Measurements from ENCODE around the gene NACAD. TPM values are rescaled to one million over a fixed set of nuclear protein-coding genes. Genes with fewer than 3 reads are reported as not detected.

NACAD gene
- total and polyA plus RNA-seq, 2 experiments from 2014 or later, result 1.2 to 2.9 TPM

GRCh38 chr7:45081670-45081974, 7.1 kb downstream of the NACAD start:
- Histone ChIP-seq H3K4me3 (no peak overlapping the region), H4K20me1 (ENCODE audit: insufficient read depth) (no peaks in the 10 kb centered on the region), H3F3A (ENCODE audit: insufficient read depth) (no peaks in the 10 kb centered on the region), H3K27me3 (replicated peaks; ENCODE audit: insufficient read depth) (no peaks in the 10 kb centered on the region), H3K79me2 (ENCODE audit: insufficient read depth) (no peaks in the 10 kb centered on the region), H2AFZ (no peak overlapping the region), H3K9ac (no peak overlapping the region), H3K9me3 (ENCODE audit: low read depth) (no peaks in the 10 kb centered on the region), H3K4me2 (ENCODE audit: unreplicated experiment) (no peak overlapping the region), H3K27ac (no peak overlapping the region), H3K36me3 (ENCODE audit: low read depth) (no peaks in the 10 kb centered on the region), H3K4me1 (ENCODE audit: insufficient read depth) (no peaks in the 10 kb centered on the region), H3K9me2 (ENCODE audit: insufficient read depth) (no peaks in the 10 kb centered on the region)
- WGBS, 2 experiments (ENCODE audit: low coverage in 1 of 2, low lambda C conversion rate in 2 of 2, missing lambda C conversion rate in 2 of 2), result 75 to 97% methylated on average over 8 to 9 of the region's 9 CpGs
- TF ChIP-seq EZH2 (IDR thresholded peaks at IDR 0.05; ENCODE audit: insufficient read depth, poor library complexity, severe bottlenecking), result no peak
- TF ChIP-seq EZH2phosphoT487 (IDR thresholded peaks at IDR 0.05; ENCODE audit: insufficient read depth, low read depth), result no peak
- DNase-seq, result no peak
- in situ Hi-C loops (cut with MboI), result no loop called here

GRCh38 chr7:45080958-45081669, 7.7 kb downstream of the NACAD start:
- in situ Hi-C loops (cut with MboI), result no loop called here
- no peaks in the 10 kb centered on the region for H3K9me2 ChIP-seq (ENCODE audit: insufficient read depth)
- no peaks in the 10 kb centered on the region for H3F3A ChIP-seq (ENCODE audit: insufficient read depth)
- no peak overlapping the region for H2AFZ ChIP-seq
- H3K27me3 ChIP-seq (replicated peaks; ENCODE audit: insufficient read depth), result no peaks in the 10 kb centered on the region
- DNase-seq, result no peak
- no peaks in the 10 kb centered on the region; the same call in 1 of the 2 replicates for H3K36me3 ChIP-seq (ENCODE audit: low read depth)
- H3K27ac ChIP-seq, result no peak overlapping the region
- H3K9me3 ChIP-seq (ENCODE audit: low read depth), result no peaks in the 10 kb centered on the region
- no peak for TF ChIP-seq EZH2 (IDR thresholded peaks at IDR 0.05; ENCODE audit: insufficient read depth, poor library complexity, severe bottlenecking)
- TF ChIP-seq EZH2phosphoT487 (IDR thresholded peaks at IDR 0.05; ENCODE audit: insufficient read depth, low read depth), result no peak
- H3K4me2 ChIP-seq (ENCODE audit: unreplicated experiment), result no peak overlapping the region
- WGBS, 2 experiments (ENCODE audit: low coverage in 1 of 2, low lambda C conversion rate in 2 of 2, missing lambda C conversion rate in 2 of 2), result 90 to 95% methylated on average over 14 of the region's 14 CpGs
- no peak overlapping the region for H3K9ac ChIP-seq
- H3K4me1 ChIP-seq (ENCODE audit: insufficient read depth), result no peaks in the 10 kb centered on the region
- H3K4me3 ChIP-seq, result no peak overlapping the region
- no peaks in the 10 kb centered on the region for H4K20me1 ChIP-seq (ENCODE audit: insufficient read depth)
- no peaks in the 10 kb centered on the region for H3K79me2 ChIP-seq (ENCODE audit: insufficient read depth)

GRCh38 chr7:45080265-45080957, 8.4 kb downstream of the NACAD start:
- WGBS, 2 experiments (ENCODE audit: low coverage in 1 of 2, low lambda C conversion rate in 2 of 2, missing lambda C conversion rate in 2 of 2), result 83 to 85% methylated on average over 14 to 17 of the region's 17 CpGs
- no peak overlapping the region for H3K4me3 ChIP-seq
- H2AFZ ChIP-seq, result no peak overlapping the region

GRCh38 chr7:45078125-45078681, 10.6 kb downstream of the NACAD start:
- DNase-seq, result no peak
- H3K9me2 ChIP-seq (ENCODE audit: insufficient read depth), result no peaks in the 10 kb centered on the region
- no peak overlapping the region for H3K27ac ChIP-seq
- in situ Hi-C loops (cut with MboI), result no loop called here
- no peaks in the 10 kb centered on the region for H3K4me1 ChIP-seq (ENCODE audit: insufficient read depth)
- no peak overlapping the region for H3K4me3 ChIP-seq
- H4K20me1 ChIP-seq (ENCODE audit: insufficient read depth), result no peaks in the 10 kb centered on the region
- no peak overlapping the region for H3K4me2 ChIP-seq (ENCODE audit: unreplicated experiment)
- H3K79me2 ChIP-seq (ENCODE audit: insufficient read depth), result no peaks in the 10 kb centered on the region
- TF ChIP-seq EZH2phosphoT487 (IDR thresholded peaks at IDR 0.05; ENCODE audit: insufficient read depth, low read depth), result no peak
- no peak for TF ChIP-seq EZH2 (IDR thresholded peaks at IDR 0.05; ENCODE audit: insufficient read depth, poor library complexity, severe bottlenecking)
- H3K9ac ChIP-seq, result no peak overlapping the region
- no peak overlapping the region for H2AFZ ChIP-seq
- no peaks in the 10 kb centered on the region for H3K9me3 ChIP-seq (ENCODE audit: low read depth)
- H3K36me3 ChIP-seq (ENCODE audit: low read depth), result no peaks in the 10 kb centered on the region; the same call in 1 of the 2 replicates
- 80 to 85% methylated on average over 4 to 8 of the region's 8 CpGs for whole genome bisulfite sequencing, 2 experiments (ENCODE audit: low coverage in 1 of 2, low lambda C conversion rate in 2 of 2, missing lambda C conversion rate in 2 of 2)
- H3K27me3 ChIP-seq (replicated peaks; ENCODE audit: insufficient read depth), result no peaks in the 10 kb centered on the region
- no peaks in the 10 kb centered on the region for H3F3A ChIP-seq (ENCODE audit: insufficient read depth)

More at GRCh38 chr7:45080265-45080957, 8.4 kb downstream of the NACAD start:
- no peaks in the 10 kb centered on the region for H3F3A ChIP-seq (ENCODE audit: insufficient read depth)
- H4K20me1 ChIP-seq (ENCODE audit: insufficient read depth), result no peaks in the 10 kb centered on the region
- no peaks in the 10 kb centered on the region for H3K27me3 ChIP-seq (replicated peaks; ENCODE audit: insufficient read depth)
- peak; percentile 23 for DNase-seq
- H3K9me2 ChIP-seq (ENCODE audit: insufficient read depth), result no peaks in the 10 kb centered on the region
- in situ Hi-C loops (cut with MboI), result no loop called here
- H3K9ac ChIP-seq, result no peak overlapping the region
- TF ChIP-seq EZH2phosphoT487 (IDR thresholded peaks at IDR 0.05; ENCODE audit: insufficient read depth, low read depth) (no peak), EZH2 (IDR thresholded peaks at IDR 0.05; ENCODE audit: insufficient read depth, poor library complexity, severe bottlenecking) (no peak)
- H3K4me1 ChIP-seq (ENCODE audit: insufficient read depth), result no peaks in the 10 kb centered on the region
- H3K79me2 ChIP-seq (ENCODE audit: insufficient read depth), result no peaks in the 10 kb centered on the region
- H3K4me2 ChIP-seq (ENCODE audit: unreplicated experiment), result no peak overlapping the region
- no peaks in the 10 kb centered on the region for H3K9me3 ChIP-seq (ENCODE audit: low read depth)
- H3K27ac ChIP-seq, result no peak overlapping the region
- no peaks in the 10 kb centered on the region; the same call in 1 of the 2 replicates for H3K36me3 ChIP-seq (ENCODE audit: low read depth)

Data from GM23248 (cell line).